Measurements from ENCODE around the gene AMOTL2. TPM values are rescaled to one million over a fixed set of nuclear protein-coding genes. Genes with fewer than 3 reads are reported as not detected.

Gene AMOTL2
- total and polyA plus RNA-seq, 4 donors = 4.2 to 16.7 (median 9.4) TPM

DNA sequence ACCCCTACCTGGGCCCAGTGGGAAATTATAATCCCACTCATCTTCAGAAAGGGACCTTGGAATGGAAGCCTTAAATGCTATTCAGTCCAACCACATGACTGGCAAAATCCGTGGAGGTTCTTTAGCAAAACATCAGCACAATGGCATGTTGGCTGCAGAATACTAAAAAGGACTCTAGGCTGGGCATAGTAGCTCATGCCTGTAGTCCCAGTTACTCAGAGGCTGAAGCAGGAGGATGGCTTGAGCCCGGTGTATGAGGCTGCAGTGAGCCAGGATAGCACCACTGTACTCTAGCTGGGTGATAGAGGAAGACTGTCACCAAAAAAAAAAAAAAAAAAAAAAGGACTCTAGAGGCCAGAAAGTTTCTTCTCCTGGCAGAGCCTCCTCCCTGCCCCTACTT, 63.0 kb downstream of the AMOTL2 start (continued):
- TF ChIP-seq, protein P1, sequence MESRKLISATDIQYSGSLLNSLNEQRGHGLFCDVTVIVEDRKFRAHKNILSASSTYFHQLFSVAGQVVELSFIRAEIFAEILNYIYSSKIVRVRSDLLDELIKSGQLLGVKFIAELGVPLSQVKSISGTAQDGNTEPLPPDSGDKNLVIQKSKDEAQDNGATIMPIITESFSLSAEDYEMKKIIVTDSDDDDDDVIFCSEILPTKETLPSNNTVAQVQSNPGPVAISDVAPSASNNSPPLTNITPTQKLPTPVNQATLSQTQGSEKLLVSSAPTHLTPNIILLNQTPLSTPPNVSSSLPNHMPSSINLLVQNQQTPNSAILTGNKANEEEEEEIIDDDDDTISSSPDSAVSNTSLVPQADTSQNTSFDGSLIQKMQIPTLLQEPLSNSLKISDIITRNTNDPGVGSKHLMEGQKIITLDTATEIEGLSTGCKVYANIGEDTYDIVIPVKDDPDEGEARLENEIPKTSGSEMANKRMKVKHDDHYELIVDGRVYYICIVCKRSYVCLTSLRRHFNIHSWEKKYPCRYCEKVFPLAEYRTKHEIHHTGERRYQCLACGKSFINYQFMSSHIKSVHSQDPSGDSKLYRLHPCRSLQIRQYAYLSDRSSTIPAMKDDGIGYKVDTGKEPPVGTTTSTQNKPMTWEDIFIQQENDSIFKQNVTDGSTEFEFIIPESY (IDR thresholded peaks at IDR 0.05) = no peak
- TF ChIP-seq HNF4A (conservative IDR thresholded peaks at IDR 0.05) (no peak), FOXA1 (IDR thresholded peaks at IDR 0.05) (no peak)

DNA sequence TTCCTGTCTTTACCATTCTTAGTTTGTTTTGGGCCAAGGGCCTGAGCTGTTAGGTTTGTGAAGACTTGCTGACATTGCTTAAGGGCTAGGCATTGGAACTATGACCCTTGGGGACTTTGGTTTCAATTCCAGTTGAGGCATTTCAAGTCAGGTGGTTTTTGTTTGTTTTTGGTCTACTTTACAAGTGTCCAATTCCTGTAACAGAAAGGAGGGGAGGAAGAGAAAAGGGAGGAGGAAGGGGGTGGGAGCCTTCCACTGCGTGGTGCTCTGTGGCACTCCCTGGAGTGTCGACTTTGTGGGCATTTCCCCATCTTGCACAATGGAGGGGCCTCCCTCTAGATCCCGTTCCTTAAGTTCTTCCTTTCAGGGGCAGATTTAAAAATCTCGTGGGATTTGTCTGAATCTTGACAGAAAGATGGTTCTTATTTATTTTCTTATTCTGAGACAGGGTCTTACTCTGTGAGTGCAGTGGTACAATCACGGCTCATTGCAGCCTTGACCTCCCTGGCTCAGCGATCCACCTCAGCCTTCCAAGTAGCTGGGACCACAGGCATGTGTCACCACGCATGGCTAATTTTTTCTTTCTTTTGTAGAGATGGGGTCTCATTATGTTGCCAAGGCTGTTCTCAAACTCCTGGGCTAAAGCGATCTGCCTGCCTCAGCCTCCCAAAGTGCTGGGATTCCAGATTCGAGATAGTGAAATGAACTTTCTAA, 64.1 kb downstream of the AMOTL2 start:
- Histone ChIP-seq H3K27me3 (ENCODE audit: control insufficient read depth in 4 of 4, insufficient read depth in 4 of 4, low read length in 3 of 4) (no peaks in the 10 kb centered on the region), H3K4me3 (ENCODE audit: low read depth in 1 of 3, low read length in 3 of 3) (no peak overlapping the region), H3K9me3 (ENCODE audit: control insufficient read depth in 4 of 4, low read length in 3 of 4) (no peaks in the 10 kb centered on the region), H3K36me3 (ENCODE audit: control insufficient read depth in 4 of 4, insufficient read depth in 3 of 4, low read depth in 1 of 4, low read length in 3 of 4) (no peaks in the 10 kb centered on the region), H3K4me1 (ENCODE audit: control insufficient read depth in 4 of 4, insufficient read depth in 4 of 4, low read length in 3 of 4) (peaks cover 18 to 71% (median 56%) of the 10 kb centered on the region in 4 donors), H3K27ac (ENCODE audit: low read depth in 1 of 2, low read length in 2 of 2) (peak overlapping the region; percentile 60 to 76), H3K9ac (ENCODE audit: low read depth in 1 of 2, low read length in 2 of 2) (no peak overlapping the region)
- DNase-seq (ENCODE audit: low spot score) = no peak
- TF ChIP-seq JUND (IDR thresholded peaks at IDR 0.05) (peak; percentile 63 to 74), RXRA (IDR thresholded peaks at IDR 0.05) (peak; percentile 77 to 81), HNF4G (IDR thresholded peaks at IDR 0.05) (peak; percentile 92), YY1 (IDR thresholded peaks at IDR 0.05) (peak; percentile 74), EGR1 (IDR thresholded peaks at IDR 0.05; ENCODE audit: low read depth in 2 of 2) (peak; percentile 39 to 47), HNF4A (conservative IDR thresholded peaks at IDR 0.05) (peak; percentile 98 to 99), NR2F2 (IDR thresholded peaks at IDR 0.05) (no peak), GABPA (IDR thresholded peaks at IDR 0.05 in 1 of 2, conservative IDR thresholded peaks at IDR 0.05 in 1 of 2) (no peak), FOXA2 (IDR thresholded peaks at IDR 0.05) (peak; percentile 55), FOXA1 (IDR thresholded peaks at IDR 0.05) (no peak), RAD21 (IDR thresholded peaks at IDR 0.05) (peak; percentile 44 to 59), TAF1 (conservative IDR thresholded peaks at IDR 0.05) (no peak), SP1 (IDR thresholded peaks at IDR 0.05) (peak; percentile 94)
- TF ChIP-seq, protein P2, sequence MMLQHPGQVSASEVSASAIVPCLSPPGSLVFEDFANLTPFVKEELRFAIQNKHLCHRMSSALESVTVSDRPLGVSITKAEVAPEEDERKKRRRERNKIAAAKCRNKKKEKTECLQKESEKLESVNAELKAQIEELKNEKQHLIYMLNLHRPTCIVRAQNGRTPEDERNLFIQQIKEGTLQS (IDR thresholded peaks at IDR 0.05) = no peak
- TF ChIP-seq, protein P1 (IDR thresholded peaks at IDR 0.05) = peak; percentile 66
- TF ChIP-seq, protein P3, sequence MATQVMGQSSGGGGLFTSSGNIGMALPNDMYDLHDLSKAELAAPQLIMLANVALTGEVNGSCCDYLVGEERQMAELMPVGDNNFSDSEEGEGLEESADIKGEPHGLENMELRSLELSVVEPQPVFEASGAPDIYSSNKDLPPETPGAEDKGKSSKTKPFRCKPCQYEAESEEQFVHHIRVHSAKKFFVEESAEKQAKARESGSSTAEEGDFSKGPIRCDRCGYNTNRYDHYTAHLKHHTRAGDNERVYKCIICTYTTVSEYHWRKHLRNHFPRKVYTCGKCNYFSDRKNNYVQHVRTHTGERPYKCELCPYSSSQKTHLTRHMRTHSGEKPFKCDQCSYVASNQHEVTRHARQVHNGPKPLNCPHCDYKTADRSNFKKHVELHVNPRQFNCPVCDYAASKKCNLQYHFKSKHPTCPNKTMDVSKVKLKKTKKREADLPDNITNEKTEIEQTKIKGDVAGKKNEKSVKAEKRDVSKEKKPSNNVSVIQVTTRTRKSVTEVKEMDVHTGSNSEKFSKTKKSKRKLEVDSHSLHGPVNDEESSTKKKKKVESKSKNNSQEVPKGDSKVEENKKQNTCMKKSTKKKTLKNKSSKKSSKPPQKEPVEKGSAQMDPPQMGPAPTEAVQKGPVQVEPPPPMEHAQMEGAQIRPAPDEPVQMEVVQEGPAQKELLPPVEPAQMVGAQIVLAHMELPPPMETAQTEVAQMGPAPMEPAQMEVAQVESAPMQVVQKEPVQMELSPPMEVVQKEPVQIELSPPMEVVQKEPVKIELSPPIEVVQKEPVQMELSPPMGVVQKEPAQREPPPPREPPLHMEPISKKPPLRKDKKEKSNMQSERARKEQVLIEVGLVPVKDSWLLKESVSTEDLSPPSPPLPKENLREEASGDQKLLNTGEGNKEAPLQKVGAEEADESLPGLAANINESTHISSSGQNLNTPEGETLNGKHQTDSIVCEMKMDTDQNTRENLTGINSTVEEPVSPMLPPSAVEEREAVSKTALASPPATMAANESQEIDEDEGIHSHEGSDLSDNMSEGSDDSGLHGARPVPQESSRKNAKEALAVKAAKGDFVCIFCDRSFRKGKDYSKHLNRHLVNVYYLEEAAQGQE (IDR thresholded peaks at IDR 0.05) = peak; percentile 67
- TF ChIP-seq, protein P4, sequence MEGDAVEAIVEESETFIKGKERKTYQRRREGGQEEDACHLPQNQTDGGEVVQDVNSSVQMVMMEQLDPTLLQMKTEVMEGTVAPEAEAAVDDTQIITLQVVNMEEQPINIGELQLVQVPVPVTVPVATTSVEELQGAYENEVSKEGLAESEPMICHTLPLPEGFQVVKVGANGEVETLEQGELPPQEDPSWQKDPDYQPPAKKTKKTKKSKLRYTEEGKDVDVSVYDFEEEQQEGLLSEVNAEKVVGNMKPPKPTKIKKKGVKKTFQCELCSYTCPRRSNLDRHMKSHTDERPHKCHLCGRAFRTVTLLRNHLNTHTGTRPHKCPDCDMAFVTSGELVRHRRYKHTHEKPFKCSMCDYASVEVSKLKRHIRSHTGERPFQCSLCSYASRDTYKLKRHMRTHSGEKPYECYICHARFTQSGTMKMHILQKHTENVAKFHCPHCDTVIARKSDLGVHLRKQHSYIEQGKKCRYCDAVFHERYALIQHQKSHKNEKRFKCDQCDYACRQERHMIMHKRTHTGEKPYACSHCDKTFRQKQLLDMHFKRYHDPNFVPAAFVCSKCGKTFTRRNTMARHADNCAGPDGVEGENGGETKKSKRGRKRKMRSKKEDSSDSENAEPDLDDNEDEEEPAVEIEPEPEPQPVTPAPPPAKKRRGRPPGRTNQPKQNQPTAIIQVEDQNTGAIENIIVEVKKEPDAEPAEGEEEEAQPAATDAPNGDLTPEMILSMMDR (IDR thresholded peaks at IDR 0.05; ENCODE audit: low read depth, low read length, missing input control) = no peak
- TF ChIP-seq, protein P5, sequence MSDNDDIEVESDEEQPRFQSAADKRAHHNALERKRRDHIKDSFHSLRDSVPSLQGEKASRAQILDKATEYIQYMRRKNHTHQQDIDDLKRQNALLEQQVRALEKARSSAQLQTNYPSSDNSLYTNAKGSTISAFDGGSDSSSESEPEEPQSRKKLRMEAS (IDR thresholded peaks at IDR 0.05) = peak; percentile 74
- 55% methylated on average over 9 of the region's 9 CpGs for WGBS
